ENCODE measurements around the gene RNF207. TPM values are rescaled to one million over a fixed set of nuclear protein-coding genes. Genes with fewer than 3 reads are reported as not detected.

Gene RNF207
- total and polyA plus RNA-seq, 4 donors = 3.3 to 13.7 (median 5.8) TPM

GRCh38 chr1:6248161-6248776 lies 42.4 kb downstream of the RNF207 start (continued):
- TF ChIP-seq ATF3 (IDR thresholded peaks at IDR 0.05) (no peak), FOXA1 (IDR thresholded peaks at IDR 0.05) (no peak), JUND (IDR thresholded peaks at IDR 0.05) (no peak), ZBTB33 (IDR thresholded peaks at IDR 0.05) (no peak), HNF4G (IDR thresholded peaks at IDR 0.05) (no peak), EGR1 (IDR thresholded peaks at IDR 0.05; ENCODE audit: low read depth in 2 of 2) (no peak), HNF4A (conservative IDR thresholded peaks at IDR 0.05) (no peak)

GRCh38 chr1:6248932-6249738 lies 43.2 kb downstream of the RNF207 start:
- peak overlapping the region in 1 of 3 donors; percentile 21 for H3K4me3 ChIP-seq (ENCODE audit: low read depth in 1 of 3, low read length in 3 of 3)
- peaks cover 0 to 33% (median 12%) of the 10 kb centered on the region in 4 donors for H3K4me1 ChIP-seq (ENCODE audit: control insufficient read depth in 4 of 4, insufficient read depth in 4 of 4, low read length in 3 of 4)
- no peak for DNase-seq (ENCODE audit: low spot score)
- TF ChIP-seq RXRA (IDR thresholded peaks at IDR 0.05) = peak in 1 of 2 donors; percentile 46
- TF ChIP-seq EGR1 (IDR thresholded peaks at IDR 0.05; ENCODE audit: low read depth in 2 of 2) = no peak
- peak in 1 of 2 donors; percentile 19 for TF ChIP-seq RAD21 (IDR thresholded peaks at IDR 0.05)
- peak; percentile 13 for TF ChIP-seq SP1 (IDR thresholded peaks at IDR 0.05)
- no peak overlapping the region for H3K9ac ChIP-seq (ENCODE audit: low read depth in 1 of 2, low read length in 2 of 2)
- no peaks in the 10 kb centered on the region for H3K9me3 ChIP-seq (ENCODE audit: control insufficient read depth in 4 of 4, low read length in 3 of 4)
- WGBS = 7% methylated on average over 96 of the region's 96 CpGs
- H3K27ac ChIP-seq (ENCODE audit: low read depth in 1 of 2, low read length in 2 of 2) = no peak overlapping the region
- no peaks in the 10 kb centered on the region for H3K36me3 ChIP-seq (ENCODE audit: control insufficient read depth in 4 of 4, insufficient read depth in 3 of 4, low read depth in 1 of 4, low read length in 3 of 4)
- peaks cover 0 to 9% (median 2%) of the 10 kb centered on the region in 4 donors for H3K27me3 ChIP-seq (ENCODE audit: control insufficient read depth in 4 of 4, insufficient read depth in 4 of 4, low read length in 3 of 4)

GRCh38 chr1:6249739-6250689 lies 44.1 kb downstream of the RNF207 start:
- no peak overlapping the region for H3K9ac ChIP-seq (ENCODE audit: low read depth in 1 of 2, low read length in 2 of 2)
- H3K4me3 ChIP-seq (ENCODE audit: low read depth in 1 of 3, low read length in 3 of 3) = peak overlapping the region in 1 of 3 donors; percentile 4
- TF ChIP-seq MAX (IDR thresholded peaks at IDR 0.05) = no peak
- TF ChIP-seq REST (IDR thresholded peaks at IDR 0.05) = no peak
- TF ChIP-seq HNF4A (conservative IDR thresholded peaks at IDR 0.05) = no peak
- no peak for TF ChIP-seq NR2F2 (IDR thresholded peaks at IDR 0.05)
- TF ChIP-seq TAF1 (conservative IDR thresholded peaks at IDR 0.05) = no peak
- TF ChIP-seq RAD21 (IDR thresholded peaks at IDR 0.05) = no peak
- no peak for TF ChIP-seq EGR1 (IDR thresholded peaks at IDR 0.05; ENCODE audit: low read depth in 2 of 2)
- no peak for TF ChIP-seq SP1 (IDR thresholded peaks at IDR 0.05)
- TF ChIP-seq FOXA1 (IDR thresholded peaks at IDR 0.05) = no peak
- H3K36me3 ChIP-seq (ENCODE audit: control insufficient read depth in 4 of 4, insufficient read depth in 3 of 4, low read depth in 1 of 4, low read length in 3 of 4) = no peaks in the 10 kb centered on the region
- 13% methylated on average over 71 of the region's 71 CpGs for WGBS
- H3K27me3 ChIP-seq (ENCODE audit: control insufficient read depth in 4 of 4, insufficient read depth in 4 of 4, low read length in 3 of 4) = peaks cover 0 to 9% (median 2%) of the 10 kb centered on the region in 4 donors
- DNase-seq (ENCODE audit: low spot score) = no peak
- peaks cover 0 to 31% (median 12%) of the 10 kb centered on the region in 4 donors for H3K4me1 ChIP-seq (ENCODE audit: control insufficient read depth in 4 of 4, insufficient read depth in 4 of 4, low read length in 3 of 4)
- no peaks in the 10 kb centered on the region for H3K9me3 ChIP-seq (ENCODE audit: control insufficient read depth in 4 of 4, low read length in 3 of 4)
- H3K27ac ChIP-seq (ENCODE audit: low read depth in 1 of 2, low read length in 2 of 2) = no peak overlapping the region
